WI38 (cell line): ENCODE measurements around the gene TRIM44.

Experiments used
- H3K4me3 ChIP-seq: 2 replicates; pipeline ENCODE4 v1.5.1; 2011; ENCODE audit warnings: low read depth, mild to moderate bottlenecking, control low read depth, low read length
- TF ChIP-seq, protein P1 (sequence below): IDR thresholded peaks from 2 replicates; pipeline ENCODE4 v1.5.1; 2012; ENCODE audit warnings: low read depth, mild to moderate bottlenecking, control low read depth, low read length

Gene TRIM44, protein sequence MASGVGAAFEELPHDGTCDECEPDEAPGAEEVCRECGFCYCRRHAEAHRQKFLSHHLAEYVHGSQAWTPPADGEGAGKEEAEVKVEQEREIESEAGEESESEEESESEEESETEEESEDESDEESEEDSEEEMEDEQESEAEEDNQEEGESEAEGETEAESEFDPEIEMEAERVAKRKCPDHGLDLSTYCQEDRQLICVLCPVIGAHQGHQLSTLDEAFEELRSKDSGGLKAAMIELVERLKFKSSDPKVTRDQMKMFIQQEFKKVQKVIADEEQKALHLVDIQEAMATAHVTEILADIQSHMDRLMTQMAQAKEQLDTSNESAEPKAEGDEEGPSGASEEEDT

DNA sequence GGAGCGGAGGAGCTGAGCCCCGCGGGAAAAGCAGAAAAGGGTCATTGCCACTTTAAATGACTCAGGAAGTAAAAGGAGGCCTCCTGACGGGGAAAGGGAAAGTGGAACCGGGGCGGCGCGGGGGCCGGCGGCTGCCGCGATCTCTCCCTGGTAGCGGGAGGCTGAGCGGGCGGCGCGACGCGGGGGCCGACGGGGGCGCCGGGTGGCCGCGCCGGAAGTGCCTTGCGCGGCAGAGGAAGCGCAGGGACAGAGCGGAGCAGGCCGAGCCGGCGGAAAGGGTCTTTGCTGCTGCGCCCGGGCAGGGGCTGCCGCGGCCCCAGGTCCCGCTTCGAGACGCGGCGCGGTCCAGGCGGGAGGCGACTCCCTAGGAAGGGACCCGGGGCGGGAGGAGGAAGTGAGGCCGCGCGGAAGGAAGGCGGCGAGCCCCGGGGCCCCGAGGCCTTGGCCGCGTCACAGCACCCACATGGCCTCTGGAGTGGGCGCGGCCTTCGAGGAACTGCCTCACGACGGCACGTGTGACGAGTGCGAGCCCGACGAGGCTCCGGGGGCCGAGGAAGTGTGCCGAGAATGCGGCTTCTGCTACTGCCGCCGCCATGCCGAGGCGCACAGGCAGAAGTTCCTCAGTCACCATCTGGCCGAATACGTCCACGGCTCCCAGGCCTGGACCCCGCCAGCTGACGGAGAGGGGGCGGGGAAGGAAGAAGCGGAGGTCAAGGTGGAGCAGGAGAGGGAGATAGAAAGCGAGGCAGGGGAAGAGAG is at the start of gene TRIM44:
Gene TRIM44, plus strand, starts transcription at position 127 of the 759 bp plus-strand sequence. Its CDS starts 337 bp downstream, at position 464.
- TF ChIP-seq, protein P1, sequence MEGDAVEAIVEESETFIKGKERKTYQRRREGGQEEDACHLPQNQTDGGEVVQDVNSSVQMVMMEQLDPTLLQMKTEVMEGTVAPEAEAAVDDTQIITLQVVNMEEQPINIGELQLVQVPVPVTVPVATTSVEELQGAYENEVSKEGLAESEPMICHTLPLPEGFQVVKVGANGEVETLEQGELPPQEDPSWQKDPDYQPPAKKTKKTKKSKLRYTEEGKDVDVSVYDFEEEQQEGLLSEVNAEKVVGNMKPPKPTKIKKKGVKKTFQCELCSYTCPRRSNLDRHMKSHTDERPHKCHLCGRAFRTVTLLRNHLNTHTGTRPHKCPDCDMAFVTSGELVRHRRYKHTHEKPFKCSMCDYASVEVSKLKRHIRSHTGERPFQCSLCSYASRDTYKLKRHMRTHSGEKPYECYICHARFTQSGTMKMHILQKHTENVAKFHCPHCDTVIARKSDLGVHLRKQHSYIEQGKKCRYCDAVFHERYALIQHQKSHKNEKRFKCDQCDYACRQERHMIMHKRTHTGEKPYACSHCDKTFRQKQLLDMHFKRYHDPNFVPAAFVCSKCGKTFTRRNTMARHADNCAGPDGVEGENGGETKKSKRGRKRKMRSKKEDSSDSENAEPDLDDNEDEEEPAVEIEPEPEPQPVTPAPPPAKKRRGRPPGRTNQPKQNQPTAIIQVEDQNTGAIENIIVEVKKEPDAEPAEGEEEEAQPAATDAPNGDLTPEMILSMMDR = no peak
- H3K4me3 ChIP-seq = peak within 1 kb of the TSS; percentile 71

DNA sequence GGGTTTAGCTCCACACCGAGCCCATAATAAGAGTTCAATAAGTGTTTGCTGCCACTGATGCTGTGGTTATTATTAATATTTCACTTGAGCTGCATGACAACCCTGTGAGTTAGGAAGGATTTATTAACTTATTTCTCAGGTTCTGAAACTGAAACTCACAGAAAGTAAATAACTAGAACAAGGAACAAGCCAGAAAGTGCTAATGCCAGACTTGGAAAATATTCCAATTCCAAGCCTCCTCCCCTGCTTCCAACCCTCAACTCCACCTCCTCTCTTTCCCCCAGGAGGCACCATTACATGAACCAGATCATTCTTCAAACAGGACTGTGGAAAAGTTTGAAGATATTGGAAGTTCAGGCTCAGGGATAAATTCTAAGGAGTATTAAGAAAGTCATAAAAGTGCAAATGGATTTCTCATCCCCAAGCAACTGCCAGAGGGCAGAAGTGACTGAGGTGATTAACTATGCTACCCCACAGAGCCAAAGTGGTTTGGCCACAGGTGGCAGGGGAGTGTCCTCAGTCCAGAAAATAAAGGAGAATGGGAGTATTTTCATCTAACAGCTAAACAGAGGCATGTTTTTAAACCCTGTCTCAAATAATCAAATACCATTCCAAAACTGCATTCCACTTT is 47.5 kb upstream of the TRIM44 start:
- H3K4me3 ChIP-seq = no peak overlapping the region
- TF ChIP-seq, protein P1 = no peak

DNA sequence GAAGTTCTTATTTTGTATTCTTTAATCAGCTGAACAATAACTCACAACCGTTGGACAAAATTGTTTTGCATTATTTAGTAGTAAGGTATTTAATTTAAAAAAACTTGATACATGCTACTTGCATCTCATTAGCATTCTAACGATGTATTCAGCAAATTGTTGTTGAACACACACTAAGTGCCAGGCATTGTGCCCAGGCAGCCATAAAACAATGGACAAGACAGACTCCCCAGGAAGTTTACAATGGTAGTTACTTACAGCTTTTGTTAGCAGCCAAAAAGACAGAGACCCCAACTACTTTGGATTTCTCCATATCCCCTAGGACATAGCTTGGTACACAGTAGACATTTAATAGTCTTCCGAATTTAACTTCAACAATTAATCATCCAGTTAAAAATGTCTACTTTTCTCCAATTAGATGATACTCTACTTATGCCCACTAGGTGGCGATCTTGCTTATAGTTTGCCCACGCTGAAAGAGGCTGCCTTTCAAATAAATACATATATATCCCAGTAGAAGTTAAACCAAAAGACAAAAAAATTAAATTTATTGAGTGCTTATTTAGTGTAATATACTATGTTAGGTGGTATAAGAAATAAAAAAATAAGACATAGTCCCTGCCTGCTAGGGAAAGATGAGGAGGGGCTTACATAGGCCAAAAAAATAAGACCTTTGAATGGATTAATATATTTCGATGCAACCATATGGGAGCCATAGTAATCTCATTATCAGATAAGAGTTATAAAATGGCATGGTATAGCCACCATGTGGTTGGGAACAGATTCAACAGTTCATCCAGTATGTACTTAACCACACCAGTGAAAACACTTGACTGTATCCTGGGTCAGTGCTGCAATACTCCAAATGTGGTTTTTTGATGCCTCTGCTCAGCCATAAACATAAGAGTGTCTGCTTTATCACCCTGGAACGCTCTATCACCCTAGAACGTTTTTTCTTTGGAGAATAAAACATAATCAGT is 46.4 kb upstream of the TRIM44 start:
- H3K4me3 ChIP-seq = no peak overlapping the region
- TF ChIP-seq, protein P1 = peak; percentile 34

DNA sequence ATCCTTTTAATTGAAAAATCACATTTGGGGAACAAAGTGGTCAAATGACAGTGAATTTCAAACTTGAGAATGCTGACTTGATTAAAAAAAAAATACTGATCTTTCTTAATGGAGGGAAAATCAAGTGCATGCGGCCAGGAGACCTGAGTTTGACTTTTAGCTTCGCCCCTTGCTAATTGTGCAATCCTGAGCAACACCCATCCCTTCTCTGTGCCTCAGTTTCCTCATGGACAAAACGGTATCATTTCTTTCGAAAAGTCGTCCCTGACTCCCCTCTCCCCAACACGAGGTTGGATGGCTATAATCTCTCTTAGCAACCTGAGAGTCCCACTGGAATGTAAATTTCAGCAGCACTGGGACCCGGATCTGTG is 45.3 kb upstream of the TRIM44 start:
- H3K4me3 ChIP-seq = peak overlapping the region; percentile 74
- TF ChIP-seq, protein P1 = no peak

DNA sequence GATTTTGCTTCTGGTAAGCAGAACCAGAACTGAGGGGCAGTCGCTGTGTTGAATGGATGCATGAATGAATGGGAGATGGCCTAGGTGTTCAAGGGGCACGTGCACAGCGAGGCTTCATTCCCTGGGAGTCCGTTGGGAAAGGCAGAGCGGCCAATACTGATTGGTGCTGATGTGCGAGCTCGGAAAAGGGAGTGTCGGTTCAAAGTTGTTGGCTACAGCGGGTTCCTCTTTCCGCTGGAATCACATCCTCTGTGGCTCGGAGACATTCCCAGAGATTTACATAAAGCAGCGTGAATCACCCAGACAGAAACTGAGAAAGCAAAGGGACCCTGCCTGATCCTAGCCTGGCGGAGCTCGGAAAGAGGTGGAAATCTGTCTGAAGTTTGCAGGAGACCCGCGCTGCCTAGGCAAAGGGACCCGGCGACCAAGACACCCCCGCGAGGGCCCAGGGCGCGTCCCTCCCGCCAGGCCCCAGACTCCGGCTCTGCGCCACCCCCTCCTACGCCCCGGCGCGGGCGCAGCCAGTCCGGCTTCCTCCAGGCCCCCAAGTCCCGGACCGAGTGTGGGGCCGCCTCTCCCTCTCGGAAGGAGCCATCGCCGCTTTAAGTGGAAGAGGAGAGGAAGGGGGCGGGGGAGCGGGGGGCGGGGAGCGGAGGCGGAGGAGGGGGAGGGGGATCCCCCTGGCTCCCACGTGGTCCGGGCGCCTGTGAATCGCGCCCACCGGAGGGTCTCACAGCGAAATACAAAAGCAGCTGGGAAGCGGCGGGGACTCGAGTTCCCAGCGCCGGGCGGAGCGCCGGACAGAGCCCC is 44.7 kb upstream of the TRIM44 start, which contains the start of gene FJX1:
Gene FJX1, plus strand, starts transcription at position 774 of the 810 bp plus-strand sequence. CDS start 177 bp downstream, outside the sequence.
- H3K4me3 ChIP-seq = peak within 1 kb of the TSS; percentile 74
- TF ChIP-seq, protein P1 = no peak

DNA sequence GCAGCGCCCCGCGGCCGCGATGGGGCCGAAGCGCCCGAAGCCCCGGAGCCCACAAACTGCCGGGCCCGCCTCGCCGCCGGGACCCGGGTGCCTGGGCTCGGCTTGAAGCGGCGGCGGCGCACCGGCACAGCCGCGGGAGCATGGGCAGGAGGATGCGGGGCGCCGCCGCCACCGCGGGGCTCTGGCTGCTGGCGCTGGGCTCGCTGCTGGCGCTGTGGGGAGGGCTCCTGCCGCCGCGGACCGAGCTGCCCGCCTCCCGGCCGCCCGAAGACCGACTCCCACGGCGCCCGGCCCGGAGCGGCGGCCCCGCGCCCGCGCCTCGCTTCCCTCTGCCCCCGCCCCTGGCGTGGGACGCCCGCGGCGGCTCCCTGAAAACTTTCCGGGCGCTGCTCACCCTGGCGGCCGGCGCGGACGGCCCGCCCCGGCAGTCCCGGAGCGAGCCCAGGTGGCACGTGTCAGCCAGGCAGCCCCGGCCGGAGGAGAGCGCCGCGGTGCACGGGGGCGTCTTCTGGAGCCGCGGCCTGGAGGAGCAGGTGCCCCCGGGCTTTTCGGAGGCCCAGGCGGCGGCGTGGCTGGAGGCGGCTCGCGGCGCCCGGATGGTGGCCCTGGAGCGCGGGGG is 44.0 kb upstream of the TRIM44 start:
- TF ChIP-seq, protein P1 = no peak
- H3K4me3 ChIP-seq = peak overlapping the region; percentile 74
